Kasumi-1 (cell line): ENCODE measurements around the gene GAS6.

ENCODE experiments used
- DNase-seq, 2 experiments: peaks; one replicate each; lab custom pipeline; 2025; lab: John Stamatoyannopoulos, UW

Gene GAS6

DNA sequence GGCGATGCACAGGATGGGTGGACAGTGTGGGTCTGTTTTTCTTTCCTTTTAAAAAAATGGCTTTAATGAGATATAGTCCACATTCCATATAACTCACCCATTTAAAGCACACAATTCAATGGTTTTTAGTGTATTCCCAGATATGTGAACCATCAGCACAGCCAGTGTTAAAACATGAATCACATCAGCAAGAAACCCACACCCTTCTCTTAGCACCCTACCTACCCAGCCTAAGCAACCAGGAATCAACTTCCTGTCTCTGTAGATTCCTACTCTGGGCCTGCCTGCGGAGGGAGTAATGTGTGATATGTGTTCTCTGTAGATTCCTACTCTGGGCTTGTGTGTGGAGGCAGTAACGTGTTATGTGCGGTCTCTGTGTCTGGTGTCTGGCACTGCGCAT lies 92.9 kb downstream of the GAS6 start:
- DNase-seq, result no peak
